Fibroblast of gingiva (primary cell): ENCODE results near the gene NES.

Source experiments
- DNase-seq: peaks from one replicate; pipeline ENCODE4 v3.0.0-alpha.2; 2011; ENCODE audit warnings: low read depth

Gene NES

GRCh38 chr1:156663178-156663577 lies 14.0 kb downstream of the NES start:
- DNase-seq: no peak

- no peak for DNase-seq
Observed at GRCh38 chr1:156662800-156663055, 14.5 kb downstream of the NES start.

GRCh38 chr1:156662005-156662799 lies 15.0 kb downstream of the NES start:
- DNase-seq: no peak

- DNase-seq: no peak
Observed at GRCh38 chr1:156660752-156661112, 16.5 kb downstream of the NES start.

- peak; percentile 98 for DNase-seq
Observed at GRCh38 chr1:156659988-156660751, 17.0 kb downstream of the NES start.

- no peak for DNase-seq
Observed at GRCh38 chr1:156659661-156659987, 17.6 kb downstream of the NES start.

GRCh38 chr1:156658945-156659574 lies 18.1 kb downstream of the NES start:
- no peak for DNase-seq

- no peak for DNase-seq
Observed at GRCh38 chr1:156658496-156658895, 18.7 kb downstream of the NES start.

- no peak for DNase-seq
Observed at GRCh38 chr1:156657741-156658319, 19.4 kb downstream of the NES start.

- DNase-seq: peak; percentile 34
Observed at GRCh38 chr1:156656806-156657740, 20.1 kb downstream of the NES start.

GRCh38 chr1:156655904-156656516 lies 21.2 kb downstream of the NES start:
- no peak for DNase-seq

- DNase-seq: no peak
Observed at GRCh38 chr1:156655151-156655903, 21.9 kb downstream of the NES start.

GRCh38 chr1:156654700-156655099 lies 22.5 kb downstream of the NES start:
- no peak for DNase-seq

GRCh38 chr1:156652992-156653355 lies 24.2 kb downstream of the NES start:
- DNase-seq: no peak

GRCh38 chr1:156652131-156652991 lies 24.8 kb downstream of the NES start:
- DNase-seq: no peak

- DNase-seq: no peak
Observed at GRCh38 chr1:156648951-156649350, 28.3 kb downstream of the NES start.

GRCh38 chr1:156648496-156648895 lies 28.7 kb downstream of the NES start:
- no peak for DNase-seq

- DNase-seq: no peak
Observed at GRCh38 chr1:156647351-156647750, 29.9 kb downstream of the NES start.

- DNase-seq: no peak
Observed at GRCh38 chr1:156646738-156647211, 30.4 kb downstream of the NES start.

GRCh38 chr1:156645666-156646065 lies 31.5 kb downstream of the NES start:
- DNase-seq: no peak
